Measurements from ENCODE around the gene PRKAG2. TPM values are rescaled to one million over a fixed set of nuclear protein-coding genes. Genes with fewer than 3 reads are reported as not detected.

PRKAG2 gene
- total RNA-seq, 1 experiment from 2014 or later: 59.7 TPM

DNA sequence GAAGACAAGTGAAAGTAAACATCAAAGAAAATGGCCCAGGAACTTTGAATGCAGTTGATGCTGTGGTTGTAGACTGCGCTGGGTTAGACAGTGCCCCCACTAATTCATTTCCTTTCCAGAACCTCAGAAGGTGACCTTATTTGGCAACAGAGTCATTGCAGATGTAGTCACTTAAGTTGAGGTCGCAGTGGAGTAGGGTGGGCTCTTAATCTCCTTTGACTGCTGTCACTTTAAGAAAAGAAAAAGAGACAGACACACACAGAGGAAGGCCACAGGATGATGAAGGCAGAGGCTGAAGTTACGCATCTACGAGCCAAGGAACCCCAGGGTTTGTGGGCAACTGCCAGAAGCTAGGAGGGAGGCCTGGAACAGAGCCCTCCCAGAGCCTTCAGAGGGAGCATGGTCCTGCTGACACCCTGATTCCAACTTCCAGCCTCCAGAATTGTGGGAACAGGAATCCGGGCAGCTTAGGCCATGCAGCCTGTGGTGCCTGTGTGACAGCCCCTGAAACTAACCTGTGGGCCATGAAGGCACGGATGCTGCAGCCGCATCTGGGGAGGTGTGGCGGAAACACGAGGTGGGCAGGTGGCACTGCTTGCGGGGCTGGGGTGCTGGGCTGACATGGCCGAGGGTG, 107.6 kb downstream of the PRKAG2 start:
- DNase-seq (ENCODE audit: low spot score): no peak

- DNase-seq (ENCODE audit: low spot score): no peak
These were observed 108.1 kb downstream of the PRKAG2 start for GRCh38 chr7:151768805-151769187.

DNA sequence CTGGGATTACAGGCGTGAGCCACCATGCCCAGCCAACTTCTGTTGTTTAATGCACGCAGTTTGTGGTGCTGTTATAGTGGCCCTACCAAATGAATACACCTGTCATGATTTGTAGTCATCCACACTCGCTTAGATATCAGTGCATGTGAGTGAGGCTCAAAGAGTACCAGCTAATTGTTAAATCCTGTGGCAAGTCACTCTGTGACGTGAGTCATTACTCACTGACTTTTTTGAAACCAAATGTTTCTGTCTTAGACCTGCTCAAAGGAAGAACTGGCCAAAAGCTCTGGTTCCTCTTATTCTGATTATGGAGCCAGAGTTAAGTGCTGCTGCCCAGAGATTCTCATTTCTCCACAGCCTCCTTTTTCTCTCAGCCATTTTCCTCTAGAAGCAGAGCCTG, 109.4 kb downstream of the PRKAG2 start:
- no peak for DNase-seq (ENCODE audit: low spot score)

DNA sequence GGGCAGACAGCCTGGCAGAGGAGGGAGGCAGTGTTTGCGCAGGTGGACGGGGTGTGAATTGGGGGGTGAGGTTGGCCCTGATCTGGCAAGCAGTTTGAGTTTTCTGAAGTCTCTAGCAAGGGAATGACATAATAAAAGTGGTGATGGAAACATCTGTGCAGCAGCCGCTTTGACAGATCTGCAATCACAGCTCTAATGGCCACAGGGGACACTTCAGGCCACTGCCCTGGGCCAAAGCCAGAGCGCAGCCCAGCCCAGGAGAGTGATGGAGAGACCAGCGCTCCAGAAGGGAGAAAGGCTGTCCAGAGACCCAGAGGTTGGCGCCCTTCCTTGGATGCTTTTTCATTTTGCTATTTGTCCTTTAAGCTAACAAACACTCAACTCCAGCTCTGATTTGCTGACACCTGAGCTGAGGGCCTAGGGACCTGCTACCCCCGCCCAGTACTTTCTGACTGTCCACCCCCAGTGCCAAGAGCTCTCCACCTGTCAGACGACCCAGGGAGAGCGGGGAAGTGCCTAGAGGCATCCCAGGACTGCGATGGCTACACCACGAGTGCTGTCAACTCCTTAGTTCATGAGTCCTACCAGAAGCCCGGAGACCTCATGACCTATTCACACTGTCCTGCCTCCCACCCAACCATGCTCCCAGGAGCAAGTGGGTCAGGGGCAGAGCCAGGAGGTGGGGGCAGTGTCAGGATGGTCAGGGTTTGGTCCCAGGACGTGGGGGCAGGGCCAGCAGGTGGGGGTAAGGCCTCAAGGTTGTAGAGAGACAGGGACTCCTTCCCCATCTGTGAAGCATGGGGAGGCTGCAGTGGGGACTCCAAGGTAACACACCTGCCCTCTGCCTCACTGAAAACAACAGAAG, 112.6 kb downstream of the PRKAG2 start:
- no peak for DNase-seq (ENCODE audit: low spot score)

DNA sequence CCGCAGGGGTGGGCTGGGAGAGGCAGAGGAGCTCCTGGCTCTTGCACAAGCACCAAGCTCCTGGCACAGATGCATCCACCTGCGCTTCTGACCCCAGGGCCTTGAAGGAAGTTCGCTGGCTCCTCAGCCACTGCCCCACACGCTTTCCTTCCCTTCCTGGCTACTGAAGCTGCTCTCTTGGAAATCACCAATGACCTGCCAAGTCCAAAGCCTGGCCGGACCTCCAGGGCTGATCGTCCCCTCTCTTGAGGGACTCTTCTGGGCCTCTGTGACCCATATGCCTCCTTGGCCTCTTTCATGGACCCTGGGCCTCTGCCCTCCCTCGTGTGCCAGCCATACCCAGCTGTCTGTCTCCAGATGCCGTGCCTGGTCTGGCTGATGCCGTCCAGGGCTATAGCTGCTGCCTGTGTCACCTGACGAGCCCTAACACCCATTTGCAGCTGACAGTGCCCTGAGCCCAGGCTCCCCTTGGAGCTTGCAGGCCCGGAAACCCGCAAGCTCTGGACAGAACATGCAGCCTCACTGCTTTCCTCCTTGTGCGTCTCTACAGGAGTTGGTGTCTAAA, 113.4 kb downstream of the PRKAG2 start:
- DNase-seq (ENCODE audit: low spot score): no peak

- DNase-seq (ENCODE audit: low spot score): no peak
These were observed 114.2 kb downstream of the PRKAG2 start for GRCh38 chr7:151762583-151763245.

DNA sequence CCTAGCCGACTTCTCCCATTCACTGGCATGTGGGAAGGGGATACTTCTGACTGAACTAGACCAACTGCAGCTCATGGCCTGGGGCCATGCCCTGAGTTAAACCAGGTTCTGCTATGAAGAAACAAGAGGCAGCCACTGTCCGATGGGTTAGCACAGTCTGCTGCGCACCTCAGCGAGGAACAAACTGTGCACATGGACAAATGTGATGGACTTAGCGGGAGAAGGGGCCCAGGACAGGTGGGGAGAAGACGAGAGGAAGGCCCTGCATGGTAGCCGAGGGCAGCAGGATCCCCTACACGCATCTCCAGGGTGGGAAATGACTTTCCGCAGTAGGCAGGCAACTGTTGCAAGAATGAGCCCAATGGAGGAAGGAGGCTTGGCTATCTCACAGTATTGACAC, 115.0 kb downstream of the PRKAG2 start:
- no peak for DNase-seq (ENCODE audit: low spot score)

- peak; percentile 39 for DNase-seq (ENCODE audit: low spot score)
These were observed 115.7 kb downstream of the PRKAG2 start for GRCh38 chr7:151761231-151761630.

- peak; percentile 68 for DNase-seq (ENCODE audit: low spot score)
These were observed 117.3 kb downstream of the PRKAG2 start for GRCh38 chr7:151759591-151760042.

DNA sequence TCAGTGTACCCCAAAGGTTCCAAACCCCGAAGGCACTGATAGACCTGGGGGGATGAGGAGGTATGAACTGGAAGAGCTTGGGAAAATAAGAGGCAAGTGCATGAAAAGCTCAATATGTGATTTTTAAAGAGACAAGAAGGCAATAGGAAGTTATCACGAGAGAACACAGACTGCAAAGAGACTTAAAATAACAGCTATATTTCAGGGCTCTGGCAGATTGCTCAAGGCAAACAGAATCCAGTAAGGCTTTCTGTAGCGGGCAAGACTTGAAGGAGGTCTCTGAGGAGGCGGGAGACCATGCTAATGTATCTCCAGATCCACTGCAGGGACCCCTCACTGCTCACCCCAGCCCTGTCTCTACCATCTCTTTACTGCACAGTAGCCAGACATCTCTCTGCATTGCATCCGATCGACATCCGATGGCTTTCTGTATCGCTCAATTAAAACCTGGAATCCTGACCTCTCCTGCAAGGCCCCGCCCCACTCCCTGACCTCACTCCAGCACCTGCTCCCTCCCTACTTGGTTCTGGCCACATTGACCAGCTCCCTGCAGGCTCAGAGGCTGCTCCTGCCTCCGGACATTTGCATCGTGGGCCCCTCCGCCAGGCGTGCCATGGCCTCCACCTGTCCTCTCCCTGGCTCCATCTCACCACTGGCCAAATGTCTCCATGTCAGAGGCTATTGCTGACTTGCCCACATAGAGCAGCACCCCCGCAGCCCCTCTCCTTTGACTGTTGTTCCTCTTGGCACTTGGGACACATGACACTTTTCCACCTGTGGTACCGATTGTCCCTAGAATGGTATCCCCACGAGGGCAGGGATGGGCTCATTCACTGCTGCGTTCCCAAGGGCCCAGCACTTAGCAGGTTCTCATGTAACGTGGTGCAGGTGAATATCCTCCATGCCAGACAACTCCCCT, 118.0 kb downstream of the PRKAG2 start:
- no peak for DNase-seq (ENCODE audit: low spot score)

- peak; percentile 75 for DNase-seq (ENCODE audit: low spot score)
These were observed 119.6 kb downstream of the PRKAG2 start for GRCh38 chr7:151757274-151757673.

DNA sequence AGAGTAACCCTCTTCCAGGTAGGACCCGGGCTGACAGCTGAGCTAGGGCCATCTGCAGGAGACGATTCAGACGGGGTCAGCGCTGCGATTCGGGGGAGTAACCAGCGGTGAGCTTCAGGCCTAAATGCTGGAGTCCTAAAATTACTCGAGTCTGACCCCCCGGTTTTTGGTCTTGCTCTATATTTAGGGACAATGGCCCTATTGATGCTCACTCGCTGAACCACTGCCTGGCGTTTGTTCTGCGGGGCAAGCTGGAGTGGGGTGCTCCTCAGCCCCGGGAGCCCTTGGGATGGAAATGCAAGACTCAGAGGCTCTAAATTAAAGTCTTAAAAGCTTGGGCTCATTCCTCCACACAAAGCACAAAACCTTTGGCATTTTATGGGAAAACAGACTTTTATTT, 120.0 kb downstream of the PRKAG2 start:
- DNase-seq (ENCODE audit: low spot score): no peak

GRCh38 chr7:151756076-151756731, 120.7 kb downstream of the PRKAG2 start:
- DNase-seq (ENCODE audit: low spot score): peak; percentile 78

- DNase-seq (ENCODE audit: low spot score): peak; percentile 45
These were observed 121.6 kb downstream of the PRKAG2 start for GRCh38 chr7:151755131-151755801.

DNA sequence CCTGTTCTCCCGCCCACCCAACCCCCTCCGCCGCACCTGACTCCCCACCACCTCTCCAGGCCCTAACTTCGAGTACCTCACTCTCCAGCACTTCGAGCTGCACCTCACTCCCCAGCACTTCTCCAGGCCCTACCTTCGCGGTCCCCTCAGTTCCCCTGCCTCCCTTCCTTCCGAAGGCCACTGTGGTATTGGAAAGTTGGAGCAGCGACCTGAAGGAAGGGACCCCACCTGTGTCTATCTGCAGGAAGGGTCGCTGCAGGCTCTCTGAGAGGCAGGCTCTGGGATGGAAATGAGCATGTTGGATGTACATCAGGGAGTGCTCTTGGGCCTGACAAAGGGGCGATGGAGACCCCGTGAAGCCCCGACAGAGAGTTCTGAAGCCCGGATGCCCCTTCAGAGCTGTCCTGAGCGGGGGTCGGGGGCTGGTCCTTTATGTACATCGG, 122.2 kb downstream of the PRKAG2 start:
- DNase-seq (ENCODE audit: low spot score): no peak

DNA sequence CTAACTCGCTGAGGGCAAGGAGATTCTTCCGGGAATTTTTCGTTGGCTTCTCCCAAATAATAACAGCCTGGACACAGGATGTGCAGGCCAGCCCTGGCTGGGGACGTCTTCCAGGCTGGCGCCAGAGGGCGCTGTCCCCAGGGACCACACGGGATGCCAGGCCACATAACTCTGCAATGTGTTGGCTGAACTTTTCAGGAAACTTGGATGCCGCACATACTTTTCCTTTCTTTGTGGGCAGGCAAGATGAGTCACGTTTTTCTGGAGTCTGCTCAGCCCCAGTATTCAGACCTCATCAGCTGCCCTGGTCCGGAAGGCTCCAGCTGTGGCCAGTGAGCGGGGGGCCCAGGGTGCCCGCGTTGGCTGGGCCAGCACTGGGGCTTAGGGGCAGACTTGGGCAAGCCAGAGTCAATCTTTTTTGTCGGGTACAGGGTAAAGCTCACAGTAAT, 122.7 kb downstream of the PRKAG2 start:
- DNase-seq (ENCODE audit: low spot score): peak; percentile 99

GRCh38 chr7:151752816-151753595, 123.9 kb downstream of the PRKAG2 start:
- no peak for DNase-seq (ENCODE audit: low spot score)

GRCh38 chr7:151752037-151752436, 124.9 kb downstream of the PRKAG2 start:
- DNase-seq (ENCODE audit: low spot score): no peak

- no peak for DNase-seq (ENCODE audit: low spot score)
These were observed 128.2 kb downstream of the PRKAG2 start for GRCh38 chr7:151748733-151749132.

Data from A172 (cell line).